HTERT RPE-1 (cell line): Measurements from ENCODE around the gene MAP3K10.

Source experiments
- in situ Hi-C: fragments of 300-500 bp; cut with MboI; formaldehyde crosslinking; loops from 4 replicates; pipeline ENCODE4 v1.14.3; 2020; ENCODE audit warnings: low sequenced_read_pairs

MAP3K10 gene

DNA sequence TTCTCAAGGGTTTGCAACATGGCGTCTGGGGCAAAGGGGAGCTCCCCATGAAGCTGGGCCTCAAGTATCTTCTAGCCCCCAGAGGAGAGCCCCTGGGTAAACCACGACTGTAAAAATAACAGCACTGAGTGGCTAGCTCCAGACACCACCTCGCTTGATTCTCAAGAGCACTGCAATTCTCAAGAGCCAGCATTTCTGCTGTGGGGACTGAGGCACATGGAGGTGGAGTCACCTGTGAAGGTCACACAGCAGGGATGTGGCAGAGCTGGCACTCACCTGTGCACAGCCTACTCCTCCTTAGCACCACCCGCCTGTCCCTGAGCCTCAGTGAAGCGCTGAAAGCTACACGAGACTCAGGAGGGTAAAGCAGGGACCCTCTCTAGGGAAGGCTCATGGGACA lies 56.0 kb downstream of the MAP3K10 start:
- in situ Hi-C loops = no loop called here

- in situ Hi-C loops = no loop called here
These were observed 56.6 kb downstream of the MAP3K10 start for GRCh38 chr19:40247735-40248262.

GRCh38 chr19:40249201-40249600 lies 58.0 kb downstream of the MAP3K10 start:
- in situ Hi-C loops = no loop called here

- in situ Hi-C loops = no loop called here
These were observed 58.6 kb downstream of the MAP3K10 start for GRCh38 chr19:40249781-40250180.

- in situ Hi-C loops = no loop called here
These were observed 60.0 kb downstream of the MAP3K10 start for GRCh38 chr19:40251244-40251643.

DNA sequence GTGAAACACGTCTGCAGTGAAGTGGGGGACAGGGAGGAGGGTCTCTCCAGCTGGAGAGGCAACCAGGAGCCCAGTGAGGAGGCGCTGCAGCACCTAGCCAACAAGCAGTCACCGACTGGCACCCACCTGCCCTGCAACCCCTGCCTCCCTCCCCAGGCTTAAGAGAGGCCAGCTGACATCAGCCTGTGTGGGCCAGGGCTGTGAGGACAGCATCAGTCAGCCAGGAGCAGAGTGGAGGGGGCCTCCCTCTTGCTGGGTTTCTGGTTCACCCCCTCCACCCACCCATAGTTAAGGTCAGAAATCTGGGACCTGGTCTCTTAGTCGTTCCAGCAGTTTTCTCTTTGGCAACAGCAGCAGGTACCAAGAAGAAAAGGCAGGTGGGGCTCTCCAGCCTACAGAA lies 60.8 kb downstream of the MAP3K10 start:
- in situ Hi-C loops = no loop called here

DNA sequence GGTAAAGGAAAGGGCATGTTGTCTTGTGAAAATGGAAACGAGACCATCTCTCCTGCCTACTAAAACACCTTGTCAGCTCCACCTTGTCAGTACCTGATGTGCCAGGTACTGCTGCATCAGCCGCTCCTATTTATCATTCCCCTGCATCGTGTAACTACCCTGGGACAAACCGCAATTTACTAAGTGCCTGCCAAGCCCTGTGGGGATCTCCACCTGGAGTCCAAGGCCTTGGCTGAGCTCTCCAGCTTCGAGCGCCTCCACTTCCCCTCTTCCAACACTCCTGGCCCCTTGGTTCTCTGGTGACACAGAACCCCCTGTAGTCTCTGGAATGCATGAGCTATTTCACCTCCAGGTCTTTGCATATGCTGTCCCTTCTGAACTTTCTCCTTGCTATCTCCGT lies 61.2 kb downstream of the MAP3K10 start:
- in situ Hi-C loops = no loop called here

DNA sequence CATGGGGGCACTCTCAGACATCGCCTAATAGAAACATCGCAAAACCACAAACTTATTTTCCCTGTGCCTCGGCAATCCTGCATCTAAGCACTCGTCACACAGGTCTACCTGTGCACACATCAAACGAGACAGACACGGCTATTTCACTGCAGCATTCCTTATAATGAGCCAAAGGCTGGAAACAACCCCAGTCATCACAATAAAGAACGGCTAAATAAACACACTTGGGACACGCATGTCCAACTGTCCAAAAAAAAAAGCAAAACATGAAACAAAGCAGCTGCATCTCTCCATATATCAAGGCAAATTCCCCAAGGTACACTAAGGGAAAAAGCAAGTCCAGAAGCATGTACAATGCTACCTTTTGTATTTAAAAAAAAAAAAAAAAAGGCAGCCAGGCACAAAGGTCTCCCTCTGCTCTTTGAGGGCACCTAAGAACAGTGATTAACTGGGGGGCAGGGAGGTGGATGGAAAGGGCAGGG lies 62.4 kb downstream of the MAP3K10 start:
- in situ Hi-C loops = no loop called here

- in situ Hi-C loops = no loop called here
These were observed 63.6 kb downstream of the MAP3K10 start for GRCh38 chr19:40254714-40255418.

GRCh38 chr19:40255619-40256166 lies 64.5 kb downstream of the MAP3K10 start:
- in situ Hi-C loops = no loop called here

- in situ Hi-C loops = no loop called here
These were observed 65.3 kb downstream of the MAP3K10 start for GRCh38 chr19:40256512-40256911.

DNA sequence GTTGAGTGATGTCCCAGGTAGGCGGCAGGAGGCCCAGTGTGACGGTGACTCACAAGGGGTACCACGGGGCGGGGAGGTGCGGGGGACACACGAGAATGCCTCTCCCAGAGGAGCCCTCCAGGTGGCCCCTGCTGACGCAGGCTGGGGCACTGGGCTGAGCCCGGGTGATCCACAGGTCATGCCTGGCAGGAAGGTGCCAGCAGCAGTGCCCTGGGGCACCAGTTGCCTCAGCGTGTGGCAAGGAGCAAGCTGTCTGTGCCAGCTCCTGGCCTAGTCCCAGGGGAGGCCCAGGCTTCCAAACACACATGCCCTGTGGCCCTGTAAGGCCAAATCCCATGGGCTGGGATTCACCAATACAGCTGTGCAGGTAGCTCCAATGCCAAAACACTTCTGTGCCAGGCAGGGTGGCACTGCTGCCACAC lies 65.9 kb downstream of the MAP3K10 start:
- in situ Hi-C loops = no loop called here

DNA sequence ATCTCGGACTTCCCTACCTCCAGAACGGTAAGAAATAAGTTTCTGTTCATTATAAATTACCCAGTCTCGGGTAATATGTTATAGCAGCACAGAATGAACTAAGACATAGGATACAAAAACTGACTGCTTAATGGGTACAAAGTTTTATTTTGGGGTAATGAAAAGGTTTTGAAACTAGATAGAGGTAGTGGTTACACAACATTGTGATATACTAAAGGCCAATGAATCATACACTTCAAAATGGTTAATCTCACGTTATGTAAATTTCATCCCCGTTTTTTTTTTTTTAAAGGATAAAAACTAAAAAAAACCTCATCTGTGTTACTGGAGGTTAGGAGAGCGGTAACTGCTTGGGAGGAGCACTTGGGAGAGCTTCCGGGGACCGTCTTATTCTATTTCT lies 70.4 kb downstream of the MAP3K10 start:
- in situ Hi-C loops = no loop called here

GRCh38 chr19:40262422-40262821 lies 71.2 kb downstream of the MAP3K10 start:
- in situ Hi-C loops = no loop called here

GRCh38 chr19:40263440-40264313 lies 72.5 kb downstream of the MAP3K10 start:
- in situ Hi-C loops = no loop called here

DNA sequence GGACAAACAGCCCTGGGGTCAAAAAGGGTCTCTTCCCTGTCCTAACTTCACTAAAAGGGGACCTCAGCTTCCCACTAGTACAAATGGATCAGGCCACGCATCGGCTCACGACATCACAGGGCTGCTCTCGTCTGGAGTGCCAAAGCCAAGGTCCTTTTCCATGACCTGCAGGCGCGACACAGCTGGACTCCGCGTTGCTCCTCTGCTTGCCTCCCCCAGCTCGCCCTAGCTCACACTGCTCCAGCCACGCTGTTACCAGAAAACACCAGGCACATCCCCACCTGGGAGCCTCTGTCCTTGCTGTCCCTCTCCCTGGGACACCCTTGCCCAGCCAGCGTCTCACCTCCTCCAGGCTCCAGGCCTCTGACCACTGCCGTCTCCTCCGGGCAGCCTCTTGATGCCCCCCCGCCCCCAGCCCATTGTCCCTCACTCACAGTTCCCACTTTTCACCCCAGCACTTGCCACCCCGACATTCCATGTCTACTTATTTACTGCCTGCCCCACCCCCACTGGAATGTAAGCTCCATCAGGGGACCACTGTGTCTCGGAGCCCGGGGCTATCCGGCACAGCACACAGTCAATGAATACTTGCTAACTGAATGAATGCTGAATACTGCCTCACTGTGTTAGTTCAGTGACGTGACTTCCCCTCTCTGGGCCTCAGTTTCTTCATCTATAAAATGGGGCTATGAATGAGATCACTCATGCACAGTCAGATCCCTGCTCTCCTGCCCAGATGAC lies 73.3 kb downstream of the MAP3K10 start:
- in situ Hi-C loops = no loop called here
